SKM-1 (cell line): ENCODE measurements around the gene LRRC55.

Experiments
- DNase-seq: peaks from one replicate; lab custom pipeline; 2025; ENCODE audit not compliant: unreplicated experiment; lab: John Stamatoyannopoulos, UW

LRRC55 gene

GRCh38 chr11:57200917-57201316 is 19.2 kb downstream of the LRRC55 start:
- DNase-seq = no peak

GRCh38 chr11:57202281-57202680 is 20.5 kb downstream of the LRRC55 start:
- no peak for DNase-seq

- no peak for DNase-seq
These were observed 21.6 kb downstream of the LRRC55 start for GRCh38 chr11:57203359-57203758.

- DNase-seq = no peak
These were observed 22.2 kb downstream of the LRRC55 start for GRCh38 chr11:57203882-57204480.

GRCh38 chr11:57205041-57205641 is 23.4 kb downstream of the LRRC55 start:
- no peak for DNase-seq

GRCh38 chr11:57207168-57207567 is 25.4 kb downstream of the LRRC55 start:
- DNase-seq = no peak

GRCh38 chr11:57210781-57211180 is 29.0 kb downstream of the LRRC55 start:
- no peak for DNase-seq

GRCh38 chr11:57213342-57214097 is 31.8 kb downstream of the LRRC55 start:
- no peak for DNase-seq

- DNase-seq = no peak
These were observed 32.3 kb downstream of the LRRC55 start for GRCh38 chr11:57214098-57214417.

GRCh38 chr11:57214494-57214893 is 32.7 kb downstream of the LRRC55 start:
- DNase-seq = no peak

GRCh38 chr11:57216463-57216862 is 34.7 kb downstream of the LRRC55 start:
- DNase-seq = no peak

- no peak for DNase-seq
These were observed 35.3 kb downstream of the LRRC55 start for GRCh38 chr11:57217053-57217452.

GRCh38 chr11:57219021-57219627 is 37.4 kb downstream of the LRRC55 start:
- no peak for DNase-seq

GRCh38 chr11:57222239-57222638 is 40.5 kb downstream of the LRRC55 start:
- no peak for DNase-seq

GRCh38 chr11:57223601-57224000 is 41.8 kb downstream of the LRRC55 start:
- DNase-seq = no peak

- no peak for DNase-seq
These were observed 42.4 kb downstream of the LRRC55 start for GRCh38 chr11:57224128-57224527.

- no peak for DNase-seq
These were observed 42.8 kb downstream of the LRRC55 start for GRCh38 chr11:57224537-57224936.

GRCh38 chr11:57228600-57228999 is 46.8 kb downstream of the LRRC55 start:
- no peak for DNase-seq

GRCh38 chr11:57230316-57230715 is 48.6 kb downstream of the LRRC55 start:
- no peak for DNase-seq

GRCh38 chr11:57230791-57231538 is 49.2 kb downstream of the LRRC55 start:
- DNase-seq = no peak

GRCh38 chr11:57231539-57232253 is 49.9 kb downstream of the LRRC55 start:
- no peak for DNase-seq
